GDM1 (cell line): ENCODE measurements around the gene XYLT1.

Source experiments
- DNase-seq: peaks from one replicate; lab custom pipeline; 2025; lab: John Stamatoyannopoulos, UW

Gene XYLT1

GRCh38 chr16:17257426-17258023 lies 213.2 kb downstream of the XYLT1 start:
- no peak for DNase-seq

- no peak for DNase-seq
These were observed 218.1 kb downstream of the XYLT1 start for GRCh38 chr16:17252701-17253100.

- DNase-seq, result no peak
These were observed 218.7 kb downstream of the XYLT1 start for GRCh38 chr16:17252064-17252463.

- DNase-seq, result no peak
These were observed 219.3 kb downstream of the XYLT1 start for GRCh38 chr16:17251496-17251895.

- DNase-seq, result no peak
These were observed 223.6 kb downstream of the XYLT1 start for GRCh38 chr16:17246974-17247732.

GRCh38 chr16:17246268-17246885 lies 224.4 kb downstream of the XYLT1 start:
- no peak for DNase-seq

- no peak for DNase-seq
These were observed 225.0 kb downstream of the XYLT1 start for GRCh38 chr16:17245776-17246175.

GRCh38 chr16:17244872-17245551 lies 225.7 kb downstream of the XYLT1 start:
- no peak for DNase-seq

GRCh38 chr16:17241264-17241835 lies 229.4 kb downstream of the XYLT1 start:
- DNase-seq, result no peak

- DNase-seq, result no peak
These were observed 232.3 kb downstream of the XYLT1 start for GRCh38 chr16:17238285-17239028.

GRCh38 chr16:17237350-17237944 lies 233.3 kb downstream of the XYLT1 start:
- DNase-seq, result no peak

- DNase-seq, result peak; percentile 67
These were observed 235.5 kb downstream of the XYLT1 start for GRCh38 chr16:17235147-17235815.

- DNase-seq, result no peak
These were observed 237.3 kb downstream of the XYLT1 start for GRCh38 chr16:17233318-17234002.

GRCh38 chr16:17232487-17232886 lies 238.3 kb downstream of the XYLT1 start:
- no peak for DNase-seq

GRCh38 chr16:17231972-17232371 lies 238.8 kb downstream of the XYLT1 start:
- no peak for DNase-seq

- DNase-seq, result no peak
These were observed 239.7 kb downstream of the XYLT1 start for GRCh38 chr16:17230932-17231581.

- DNase-seq, result no peak
These were observed 241.0 kb downstream of the XYLT1 start for GRCh38 chr16:17229766-17230165.

- no peak for DNase-seq
These were observed 241.6 kb downstream of the XYLT1 start for GRCh38 chr16:17229131-17229530.

GRCh38 chr16:17228708-17229055 lies 242.1 kb downstream of the XYLT1 start:
- no peak for DNase-seq
